ENCODE results near the gene ENOX1. TPM values are rescaled to one million over a fixed set of nuclear protein-coding genes. Genes with fewer than 3 reads are reported as not detected.

ENOX1 gene
- polyA plus RNA-seq, 1 donor (not counting 4 experiments of a cell fraction or from before 2014, with no cell fraction given): 1.1 TPM

DNA sequence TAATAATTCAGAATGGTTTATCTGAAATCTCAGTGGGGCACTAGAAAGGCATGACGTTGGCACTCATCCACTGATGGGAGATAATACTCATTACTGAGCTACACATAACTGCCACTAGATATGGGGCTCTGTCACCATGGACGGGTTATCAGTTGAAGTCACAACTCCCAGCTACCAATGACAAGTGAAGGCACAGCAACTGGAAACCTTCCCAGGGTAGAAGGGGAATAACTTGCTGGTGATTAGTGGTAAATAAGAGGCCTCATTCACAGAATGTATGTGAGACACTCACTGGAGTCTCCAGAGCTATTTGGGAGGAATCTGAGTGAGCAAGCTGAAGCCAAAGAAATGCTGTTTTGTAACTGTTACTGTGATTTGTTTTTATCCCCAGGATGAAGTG lies 249.6 kb downstream of the ENOX1 start:
- FAIRE-seq: no peak
- H3K4me2 ChIP-seq (ENCODE audit: control insufficient read depth, extremely low read depth, insufficient read depth, low read depth, low read length): no peak overlapping the region
- dilution Hi-C loops (cut with MboI; ENCODE audit: extremely low pct_ligation_motif_present, low sequenced_read_pairs): no loop called here

DNA sequence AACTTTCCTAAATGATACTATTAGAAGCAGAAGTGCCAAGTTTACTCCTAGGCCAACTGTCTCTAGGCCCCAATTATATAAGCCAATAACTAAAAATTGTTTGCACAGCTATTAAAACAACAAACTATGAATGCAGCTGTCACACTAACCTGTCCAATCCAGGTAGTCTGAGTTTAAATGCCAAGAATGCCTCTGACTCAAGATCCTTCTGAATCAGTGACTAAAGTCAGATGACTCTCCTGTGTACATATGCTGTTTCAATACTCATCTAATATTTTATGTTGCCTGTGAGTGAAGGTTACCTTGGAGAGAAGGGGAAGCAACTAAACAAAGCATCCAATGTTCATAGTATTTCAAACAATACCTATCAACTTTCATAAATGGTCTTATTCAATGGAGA lies 257.0 kb downstream of the ENOX1 start:
- Histone ChIP-seq H3K9me3 (ENCODE audit: control insufficient read depth, low read depth, low read length) (no peaks in the 10 kb centered on the region), H3K27me3 (ENCODE audit: control insufficient read depth, extremely low read depth, insufficient read depth, low read length) (no peaks in the 10 kb centered on the region), H3K79me2 (ENCODE audit: control insufficient read depth, insufficient read depth, low read length) (no peaks in the 10 kb centered on the region), H3K4me3 (ENCODE audit: control insufficient read depth in 2 of 3, extremely low read depth in 1 of 3, insufficient read depth in 2 of 3, low read depth in 1 of 3, low read length in 3 of 3) (no peak overlapping the region), H3K27ac (ENCODE audit: control insufficient read depth, insufficient read depth, low read length) (no peak overlapping the region), H3K4me2 (ENCODE audit: control insufficient read depth, extremely low read depth, insufficient read depth, low read depth, low read length) (no peak overlapping the region), H3K9ac (ENCODE audit: control insufficient read depth, extremely low read depth, insufficient read depth, low read length) (no peak overlapping the region), H3K9me1 (ENCODE audit: control insufficient read depth, extremely low read depth, insufficient read depth, low read length) (no peaks in the 10 kb centered on the region), H4K20me1 (ENCODE audit: control insufficient read depth, extremely low read depth, insufficient read depth, low read length) (no peaks in the 10 kb centered on the region), H3K36me3 (ENCODE audit: control insufficient read depth in 2 of 2, extremely low read depth in 1 of 2, insufficient read depth in 2 of 2, low read length in 2 of 2) (no peaks in the 10 kb centered on the region), H3K4me1 (ENCODE audit: control insufficient read depth, extremely low read depth, insufficient read depth, low read length) (no peaks in the 10 kb centered on the region), H2AFZ (ENCODE audit: control insufficient read depth, low read length) (no peak overlapping the region)
- DNase-seq (ENCODE audit: low read depth, low spot score) (no peak), FAIRE-seq (no peak)
- TF ChIP-seq EZH2 (IDR thresholded peaks at IDR 0.05; ENCODE audit: low read length): no peak
- TF ChIP-seq, protein P1, sequence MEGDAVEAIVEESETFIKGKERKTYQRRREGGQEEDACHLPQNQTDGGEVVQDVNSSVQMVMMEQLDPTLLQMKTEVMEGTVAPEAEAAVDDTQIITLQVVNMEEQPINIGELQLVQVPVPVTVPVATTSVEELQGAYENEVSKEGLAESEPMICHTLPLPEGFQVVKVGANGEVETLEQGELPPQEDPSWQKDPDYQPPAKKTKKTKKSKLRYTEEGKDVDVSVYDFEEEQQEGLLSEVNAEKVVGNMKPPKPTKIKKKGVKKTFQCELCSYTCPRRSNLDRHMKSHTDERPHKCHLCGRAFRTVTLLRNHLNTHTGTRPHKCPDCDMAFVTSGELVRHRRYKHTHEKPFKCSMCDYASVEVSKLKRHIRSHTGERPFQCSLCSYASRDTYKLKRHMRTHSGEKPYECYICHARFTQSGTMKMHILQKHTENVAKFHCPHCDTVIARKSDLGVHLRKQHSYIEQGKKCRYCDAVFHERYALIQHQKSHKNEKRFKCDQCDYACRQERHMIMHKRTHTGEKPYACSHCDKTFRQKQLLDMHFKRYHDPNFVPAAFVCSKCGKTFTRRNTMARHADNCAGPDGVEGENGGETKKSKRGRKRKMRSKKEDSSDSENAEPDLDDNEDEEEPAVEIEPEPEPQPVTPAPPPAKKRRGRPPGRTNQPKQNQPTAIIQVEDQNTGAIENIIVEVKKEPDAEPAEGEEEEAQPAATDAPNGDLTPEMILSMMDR (optimal IDR thresholded peaks at IDR 0.05 in 1 of 3, IDR thresholded peaks at IDR 0.05 in 1 of 3, conservative IDR thresholded peaks at IDR 0.05 in 1 of 3; ENCODE audit: extremely low read depth in 1 of 3, insufficient read depth in 2 of 3, low read length in 3 of 3): no peak
- dilution Hi-C loops (cut with MboI; ENCODE audit: extremely low pct_ligation_motif_present, low sequenced_read_pairs): no loop called here

More for the DNA sequence above, 249.6 kb downstream of the ENOX1 start:
- H3K27ac ChIP-seq (ENCODE audit: control insufficient read depth, insufficient read depth, low read length): no peak overlapping the region
- no peak for TF ChIP-seq EZH2 (IDR thresholded peaks at IDR 0.05; ENCODE audit: low read length)
- TF ChIP-seq, protein P1 (optimal IDR thresholded peaks at IDR 0.05 in 1 of 3, IDR thresholded peaks at IDR 0.05 in 1 of 3, conservative IDR thresholded peaks at IDR 0.05 in 1 of 3; ENCODE audit: extremely low read depth in 1 of 3, insufficient read depth in 2 of 3, low read length in 3 of 3): no peak
- H3K9me1 ChIP-seq (ENCODE audit: control insufficient read depth, extremely low read depth, insufficient read depth, low read length): no peaks in the 10 kb centered on the region
- no peaks in the 10 kb centered on the region for H3K79me2 ChIP-seq (ENCODE audit: control insufficient read depth, insufficient read depth, low read length)
- no peak overlapping the region for H2AFZ ChIP-seq (ENCODE audit: control insufficient read depth, low read length)
- H4K20me1 ChIP-seq (ENCODE audit: control insufficient read depth, extremely low read depth, insufficient read depth, low read length): no peaks in the 10 kb centered on the region
- no peaks in the 10 kb centered on the region for H3K27me3 ChIP-seq (ENCODE audit: control insufficient read depth, extremely low read depth, insufficient read depth, low read length)
- no peak for DNase-seq (ENCODE audit: low read depth, low spot score)
- no peak overlapping the region for H3K4me3 ChIP-seq (ENCODE audit: control insufficient read depth in 2 of 3, extremely low read depth in 1 of 3, insufficient read depth in 2 of 3, low read depth in 1 of 3, low read length in 3 of 3)
- no peaks in the 10 kb centered on the region for H3K36me3 ChIP-seq (ENCODE audit: control insufficient read depth in 2 of 2, extremely low read depth in 1 of 2, insufficient read depth in 2 of 2, low read length in 2 of 2)
- no peaks in the 10 kb centered on the region for H3K9me3 ChIP-seq (ENCODE audit: control insufficient read depth, low read depth, low read length)
- no peak overlapping the region for H3K9ac ChIP-seq (ENCODE audit: control insufficient read depth, extremely low read depth, insufficient read depth, low read length)
- H3K4me1 ChIP-seq (ENCODE audit: control insufficient read depth, extremely low read depth, insufficient read depth, low read length): no peaks in the 10 kb centered on the region

All from keratinocyte (primary cell).